ENCODE data around the gene HPCAL1.

The HPCAL1 gene

DNA sequence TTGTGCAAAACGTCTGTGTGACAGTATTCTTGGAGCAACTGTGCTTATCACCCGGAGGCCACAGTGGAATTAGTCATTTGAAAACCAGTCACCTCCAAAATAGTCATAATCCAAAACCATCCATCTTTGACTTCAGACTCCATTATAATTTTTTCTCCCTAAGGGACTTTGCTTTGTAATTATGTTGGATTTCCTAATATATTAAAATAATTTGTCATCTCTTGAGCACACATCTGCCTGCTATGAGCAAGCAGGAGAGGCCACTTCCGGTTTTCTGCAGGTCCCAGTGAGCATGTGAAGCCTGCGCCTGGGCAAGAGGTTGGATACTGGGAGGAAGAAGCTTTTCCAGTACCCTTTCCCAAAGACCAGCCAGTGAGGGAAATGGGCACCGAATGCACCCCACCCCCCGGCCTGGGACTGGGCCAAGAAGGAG lies 87.7 kb downstream of the HPCAL1 start:
- Mint-ChIP-seq H3K27ac (peak overlapping the region in 1 of 2 donors; percentile 33), H3K27me3 (no peaks in the 10 kb centered on the region), H3K4me1 (peaks cover 97% of the 10 kb centered on the region), H3K9me3 (no peaks in the 10 kb centered on the region), H3K4me3 (no peak overlapping the region)
- ATAC-seq (no peak), DNase-seq (no peak)

DNA sequence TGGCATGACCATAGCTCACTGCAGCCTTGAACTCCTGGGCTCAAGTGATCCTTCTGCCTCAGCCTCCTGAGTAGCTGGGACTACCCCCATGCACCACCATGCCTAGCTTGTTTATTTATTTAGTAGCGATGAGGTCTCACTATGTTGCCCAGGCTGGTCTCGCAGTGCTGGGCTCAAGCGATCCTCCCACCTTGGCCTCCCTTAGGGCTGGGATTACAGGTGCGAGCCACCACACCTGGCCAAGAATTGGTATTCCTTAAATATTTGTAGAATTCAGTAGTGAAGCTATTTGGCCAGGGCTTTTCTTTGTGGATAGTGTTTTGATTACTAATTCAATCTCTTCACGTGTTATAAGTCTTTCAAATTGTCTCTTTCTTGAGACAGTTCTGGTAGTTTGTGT lies 89.4 kb downstream of the HPCAL1 start:
- H3K27ac Mint-ChIP-seq, result no peak overlapping the region
- DNase-seq (no peak), ATAC-seq (no peak)
- no peak overlapping the region for H3K4me3 Mint-ChIP-seq
- no peaks in the 10 kb centered on the region for H3K27me3 Mint-ChIP-seq
- H3K9me3 Mint-ChIP-seq, result no peaks in the 10 kb centered on the region
- H3K4me1 Mint-ChIP-seq, result peaks cover 95% of the 10 kb centered on the region

DNA sequence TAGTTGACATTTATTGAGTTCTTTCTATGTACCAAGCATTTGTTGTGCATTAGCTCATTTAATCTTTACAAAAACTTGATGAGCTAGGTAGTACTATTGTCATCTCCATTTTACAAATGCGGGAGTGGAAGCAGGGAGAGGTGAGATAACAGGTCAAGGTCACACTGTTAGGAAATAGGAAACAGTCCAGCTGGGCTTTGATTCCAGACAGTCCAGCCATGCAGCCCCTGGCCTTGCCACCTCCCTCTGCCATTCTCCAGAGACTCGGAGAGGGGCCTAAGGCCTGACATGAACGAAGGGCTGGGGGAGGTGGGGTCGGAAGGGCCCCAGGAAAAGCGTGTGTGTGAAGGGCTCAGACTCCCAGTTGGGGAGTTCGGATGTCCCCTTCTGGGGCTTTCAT lies 89.8 kb downstream of the HPCAL1 start:
- DNase-seq, result no peak
- Mint-ChIP-seq H3K4me3 (no peak overlapping the region), H3K9me3 (no peaks in the 10 kb centered on the region), H3K27me3 (no peaks in the 10 kb centered on the region), H3K4me1 (peaks cover 91% of the 10 kb centered on the region), H3K27ac (peak overlapping the region in 1 of 2 donors; percentile 70)
- no peak for ATAC-seq

DNA sequence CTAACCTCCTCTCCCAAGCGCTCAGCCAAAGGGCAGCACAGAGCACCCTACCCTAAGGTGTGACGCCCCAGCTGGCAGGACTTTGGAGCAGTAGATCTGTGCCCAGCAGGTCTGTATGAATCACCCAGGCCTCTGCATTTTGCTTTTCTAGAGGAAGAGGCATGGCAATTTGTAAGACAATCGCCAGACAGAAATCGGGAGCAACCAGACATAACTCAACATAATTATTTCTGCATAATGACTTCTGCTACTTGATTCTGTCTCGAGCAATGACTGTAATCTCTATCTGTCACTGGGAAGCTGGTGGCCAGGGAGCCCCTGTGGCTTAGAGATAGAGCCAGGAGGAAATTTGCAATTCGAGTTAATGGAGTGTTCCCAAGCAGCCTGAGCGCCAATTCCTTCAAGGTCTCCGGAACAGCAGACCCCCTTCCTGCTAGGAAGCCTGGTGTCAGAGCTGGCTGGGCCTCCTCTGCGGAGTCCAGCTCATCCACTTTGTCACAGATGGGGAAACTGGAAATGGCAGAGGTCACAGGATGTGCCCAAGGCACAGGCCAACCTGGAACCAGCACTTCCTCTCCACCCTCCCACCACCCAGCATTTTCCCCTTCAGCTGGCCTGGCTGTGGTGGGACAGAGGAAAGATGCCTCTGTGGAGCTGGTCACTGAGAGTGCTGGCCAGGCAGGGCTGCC lies 90.4 kb downstream of the HPCAL1 start:
- Mint-ChIP-seq H3K4me1 (peaks cover 86% of the 10 kb centered on the region), H3K27ac (no peak overlapping the region)
- no peak for DNase-seq

DNA sequence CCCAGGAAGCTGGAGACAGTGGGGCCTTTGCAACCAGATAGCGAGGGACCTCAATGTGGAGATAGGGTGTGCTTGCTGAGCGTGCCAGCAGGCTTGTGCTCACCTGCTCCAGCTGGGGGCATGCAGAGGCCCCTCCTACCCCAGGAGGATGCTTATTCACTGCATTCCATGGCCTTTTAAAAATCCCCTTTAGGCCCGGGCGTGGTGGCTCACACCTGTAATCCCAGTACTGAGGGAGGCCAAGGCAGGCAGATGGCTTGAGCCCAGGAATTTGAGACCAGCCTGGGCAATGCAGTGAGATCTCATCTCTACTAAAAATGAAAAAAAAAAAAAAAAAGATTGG lies 90.9 kb downstream of the HPCAL1 start:
- no peak for ATAC-seq
- Mint-ChIP-seq H3K9me3 (no peaks in the 10 kb centered on the region), H3K27ac (peak overlapping the region in 1 of 2 donors; percentile 62), H3K4me1 (peaks cover 81% of the 10 kb centered on the region), H3K4me3 (no peak overlapping the region), H3K27me3 (no peaks in the 10 kb centered on the region)
- DNase-seq, result no peak

More for the DNA sequence above, 90.4 kb downstream of the HPCAL1 start:
- no peaks in the 10 kb centered on the region for H3K9me3 Mint-ChIP-seq
- no peak for ATAC-seq
- no peaks in the 10 kb centered on the region for H3K27me3 Mint-ChIP-seq
- no peak overlapping the region for H3K4me3 Mint-ChIP-seq

DNA sequence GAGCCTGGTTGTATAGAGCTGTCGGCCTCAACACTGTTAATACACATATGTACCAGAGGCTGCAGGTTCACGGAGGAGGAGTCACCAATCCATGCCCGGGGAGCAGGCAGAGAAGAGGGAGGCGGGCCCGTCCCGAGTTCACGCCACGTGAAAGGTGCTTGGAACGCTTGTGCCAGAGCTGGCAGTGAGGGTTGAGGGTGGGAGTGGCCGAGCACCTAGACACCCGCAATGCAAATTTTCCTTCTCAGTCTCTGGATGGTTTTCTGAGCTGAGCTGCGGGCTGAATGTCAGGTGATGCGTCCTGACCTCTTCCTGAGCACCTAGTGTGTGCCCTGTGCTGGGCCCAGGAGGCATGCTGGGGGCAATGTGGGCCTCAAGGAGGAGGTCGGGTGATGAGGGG lies 93.2 kb downstream of the HPCAL1 start:
- no peak overlapping the region for H3K4me3 Mint-ChIP-seq
- DNase-seq (no peak), ATAC-seq (no peak)
- no peaks in the 10 kb centered on the region for H3K27me3 Mint-ChIP-seq
- H3K27ac Mint-ChIP-seq, result peak overlapping the region in 1 of 2 donors; percentile 95
- no peaks in the 10 kb centered on the region for H3K9me3 Mint-ChIP-seq
- H3K4me1 Mint-ChIP-seq, result peaks cover 73% of the 10 kb centered on the region

DNA sequence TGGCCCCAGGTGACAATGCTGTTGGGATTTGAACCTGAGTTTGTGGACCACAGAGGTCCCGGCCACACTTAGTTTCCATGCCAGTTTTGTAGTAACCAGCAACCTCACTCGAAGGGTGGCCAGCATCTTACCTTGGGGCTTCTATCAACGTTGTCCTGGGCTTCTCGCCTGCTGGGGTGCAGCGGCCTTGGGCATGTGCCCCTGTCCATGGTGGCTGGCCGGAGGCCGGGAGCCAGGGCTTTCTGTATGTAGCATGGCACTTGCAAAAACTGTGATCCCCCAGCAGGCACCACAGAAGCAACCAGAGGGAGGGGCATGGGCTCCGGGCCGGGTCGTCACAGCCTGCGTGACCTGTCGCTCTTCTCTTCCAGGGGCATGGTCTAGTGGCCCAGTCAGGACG lies 93.8 kb downstream of the HPCAL1 start:
- Mint-ChIP-seq H3K27ac (no peak overlapping the region), H3K9me3 (no peaks in the 10 kb centered on the region), H3K4me1 (peaks cover 73% of the 10 kb centered on the region), H3K4me3 (no peak overlapping the region), H3K27me3 (no peaks in the 10 kb centered on the region)
- ATAC-seq (no peak), DNase-seq (no peak)

DNA sequence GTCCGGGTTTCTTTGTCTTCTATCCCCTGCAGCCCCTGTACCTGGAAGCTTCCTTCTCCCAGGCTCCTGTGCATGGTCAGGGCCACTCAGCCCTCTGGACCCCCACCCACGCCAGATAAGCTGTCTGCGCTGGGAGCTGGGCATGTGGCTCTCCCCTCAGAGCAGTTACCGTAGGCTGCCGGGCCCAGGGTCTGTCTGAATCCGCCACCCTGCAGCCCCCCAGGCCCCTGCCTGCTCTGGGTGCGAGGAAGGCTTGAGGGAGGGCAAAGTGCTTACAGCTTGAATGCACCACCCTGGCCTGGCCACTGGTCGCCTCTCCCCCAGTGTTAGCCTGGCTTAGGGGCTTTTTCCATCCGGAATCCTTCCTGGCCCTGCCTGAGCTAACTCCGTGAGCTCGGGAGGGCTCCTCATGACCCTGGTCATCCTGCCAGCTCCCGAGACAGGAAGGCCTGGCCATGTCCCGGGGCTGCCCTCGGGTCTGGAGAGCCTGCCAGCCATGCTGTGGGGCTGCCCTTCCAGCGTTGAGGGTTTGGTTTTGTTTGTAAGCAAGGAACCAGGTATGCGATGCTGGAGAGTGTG lies 94.7 kb downstream of the HPCAL1 start:
- no peak for DNase-seq
- H3K27me3 Mint-ChIP-seq, result no peaks in the 10 kb centered on the region
- H3K9me3 Mint-ChIP-seq, result no peaks in the 10 kb centered on the region
- H3K4me3 Mint-ChIP-seq, result no peak overlapping the region
- H3K27ac Mint-ChIP-seq, result peak overlapping the region in 1 of 2 donors; percentile 31
- ATAC-seq, result no peak
- H3K4me1 Mint-ChIP-seq, result peaks cover 73% of the 10 kb centered on the region

DNA sequence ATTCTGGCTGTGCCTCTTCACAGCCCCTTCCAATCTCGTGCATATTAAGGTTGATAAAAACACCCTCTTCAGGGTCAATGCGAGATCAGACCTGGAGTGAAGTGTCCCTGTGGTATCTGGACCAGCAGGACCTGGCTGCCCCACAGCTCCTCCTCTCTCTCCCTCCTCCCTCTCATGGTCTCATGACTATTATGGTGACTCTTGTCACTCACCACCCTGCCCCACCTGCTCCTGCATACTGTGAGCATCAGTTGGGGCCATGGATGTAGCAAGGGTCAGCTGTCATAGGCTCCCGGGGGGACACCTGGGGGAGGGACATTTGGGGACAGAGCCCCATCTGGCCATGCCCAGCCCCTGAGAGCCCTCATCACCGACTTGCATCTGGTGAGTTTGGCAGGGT lies 95.2 kb downstream of the HPCAL1 start:
- no peak overlapping the region for H3K27ac Mint-ChIP-seq
- H3K27me3 Mint-ChIP-seq, result no peaks in the 10 kb centered on the region
- peaks cover 73% of the 10 kb centered on the region for H3K4me1 Mint-ChIP-seq
- no peaks in the 10 kb centered on the region for H3K9me3 Mint-ChIP-seq
- no peak overlapping the region for H3K4me3 Mint-ChIP-seq
- DNase-seq (no peak), ATAC-seq (no peak)

DNA sequence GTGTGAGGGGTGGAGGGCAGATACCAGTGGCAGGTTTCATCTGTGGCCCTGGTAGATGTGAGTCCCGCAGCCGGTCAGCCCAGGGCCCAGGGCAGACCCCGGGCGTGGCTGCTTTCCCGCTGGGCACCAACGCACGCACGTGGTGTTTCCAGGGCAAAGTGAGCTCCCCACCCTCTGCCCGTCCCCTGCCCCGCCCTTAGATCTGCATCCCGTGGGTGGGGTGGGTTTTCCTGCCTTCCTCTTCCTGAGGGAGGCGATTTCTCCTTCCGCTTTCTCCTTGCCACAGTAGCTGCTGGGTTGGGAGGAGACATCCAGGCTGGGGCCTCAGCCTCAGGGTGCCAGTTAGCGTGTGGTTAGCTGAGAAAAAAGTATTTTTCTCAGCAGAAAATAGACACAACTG lies 95.8 kb downstream of the HPCAL1 start:
- no peaks in the 10 kb centered on the region for H3K9me3 Mint-ChIP-seq
- H3K4me1 Mint-ChIP-seq, result peaks cover 68% of the 10 kb centered on the region
- DNase-seq (no peak), ATAC-seq (no peak)
- H3K4me3 Mint-ChIP-seq, result no peak overlapping the region
- H3K27ac Mint-ChIP-seq, result peak overlapping the region in 1 of 2 donors; percentile 91
- H3K27me3 Mint-ChIP-seq, result no peaks in the 10 kb centered on the region

DNA sequence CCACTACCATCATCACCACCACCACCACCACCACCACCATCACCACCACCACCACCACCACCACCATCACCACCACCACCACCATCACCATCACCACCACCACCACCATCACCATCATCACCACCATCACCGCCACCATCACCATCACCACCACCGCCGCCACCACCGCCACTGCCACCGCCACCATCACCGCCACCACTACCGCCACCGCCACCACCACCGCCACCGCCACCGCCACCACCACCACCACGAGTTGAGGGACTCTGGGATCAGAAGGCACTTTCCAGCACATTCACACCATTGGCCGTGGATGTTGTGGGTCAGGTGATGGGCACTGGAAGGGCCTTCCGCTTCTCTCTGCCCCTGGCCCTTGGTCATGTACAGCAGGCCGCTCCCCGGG lies 96.7 kb downstream of the HPCAL1 start:
- Mint-ChIP-seq H3K27me3 (no peaks in the 10 kb centered on the region), H3K4me3 (peak overlapping the region in 1 of 2 donors; percentile 1), H3K9me3 (no peaks in the 10 kb centered on the region), H3K27ac (peak overlapping the region in 1 of 2 donors; percentile 95), H3K4me1 (peaks cover 68% of the 10 kb centered on the region)
- no peak for DNase-seq
- ATAC-seq, result no peak

DNA sequence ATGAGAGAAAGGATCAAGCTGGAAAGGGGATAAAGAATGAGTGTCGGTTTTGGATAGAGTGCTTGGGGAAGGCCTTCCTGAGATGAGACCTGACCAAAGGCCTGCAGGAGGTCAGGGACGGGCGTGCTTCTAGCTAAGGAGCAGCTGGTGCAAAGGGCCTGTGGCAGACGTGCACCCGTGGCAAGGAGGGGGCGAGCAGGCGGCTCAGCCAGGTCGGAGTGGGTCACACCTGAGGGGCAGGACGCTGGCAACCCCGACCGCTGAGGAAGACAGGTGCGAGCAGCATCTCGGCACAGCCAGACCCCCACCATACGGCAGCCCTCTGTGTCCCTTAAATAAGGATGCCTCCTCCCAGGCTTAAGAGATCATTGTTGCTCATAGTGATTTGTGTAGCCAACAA lies 97.3 kb downstream of the HPCAL1 start:
- ATAC-seq (no peak), DNase-seq (no peak)
- no peaks in the 10 kb centered on the region for H3K27me3 Mint-ChIP-seq
- peak overlapping the region in 1 of 2 donors; percentile 6 for H3K4me3 Mint-ChIP-seq
- H3K27ac Mint-ChIP-seq, result peak overlapping the region; percentile 47 to 95
- H3K4me1 Mint-ChIP-seq, result peaks cover 71% of the 10 kb centered on the region
- no peaks in the 10 kb centered on the region for H3K9me3 Mint-ChIP-seq

DNA sequence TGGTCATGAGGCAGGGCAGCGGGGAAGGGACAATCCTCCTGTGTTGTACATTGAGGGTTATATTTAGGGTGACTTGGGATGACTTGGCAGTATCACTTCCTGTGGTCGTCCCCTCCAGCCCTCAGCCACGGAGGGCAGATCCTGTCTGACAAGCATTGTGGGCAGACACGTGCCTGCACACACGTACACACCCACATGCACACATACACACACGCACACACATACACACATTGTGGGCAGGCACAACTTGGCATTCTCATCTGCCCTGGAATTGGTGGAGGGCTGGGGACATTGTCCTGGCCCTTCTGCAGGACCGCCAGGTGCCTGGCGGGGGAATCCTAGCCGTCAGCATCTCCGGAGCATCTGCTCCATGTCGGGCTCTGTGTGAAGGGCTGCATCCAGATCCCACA lies 97.9 kb downstream of the HPCAL1 start:
- Mint-ChIP-seq H3K4me3 (peak overlapping the region in 1 of 2 donors; percentile 17), H3K27me3 (no peaks in the 10 kb centered on the region), H3K27ac (peak overlapping the region in 1 of 2 donors; percentile 92), H3K4me1 (peaks cover 71% of the 10 kb centered on the region), H3K9me3 (no peaks in the 10 kb centered on the region)
- ATAC-seq, result peak; percentile 72
- DNase-seq, result peak in 1 of 2 donors; percentile 51

DNA sequence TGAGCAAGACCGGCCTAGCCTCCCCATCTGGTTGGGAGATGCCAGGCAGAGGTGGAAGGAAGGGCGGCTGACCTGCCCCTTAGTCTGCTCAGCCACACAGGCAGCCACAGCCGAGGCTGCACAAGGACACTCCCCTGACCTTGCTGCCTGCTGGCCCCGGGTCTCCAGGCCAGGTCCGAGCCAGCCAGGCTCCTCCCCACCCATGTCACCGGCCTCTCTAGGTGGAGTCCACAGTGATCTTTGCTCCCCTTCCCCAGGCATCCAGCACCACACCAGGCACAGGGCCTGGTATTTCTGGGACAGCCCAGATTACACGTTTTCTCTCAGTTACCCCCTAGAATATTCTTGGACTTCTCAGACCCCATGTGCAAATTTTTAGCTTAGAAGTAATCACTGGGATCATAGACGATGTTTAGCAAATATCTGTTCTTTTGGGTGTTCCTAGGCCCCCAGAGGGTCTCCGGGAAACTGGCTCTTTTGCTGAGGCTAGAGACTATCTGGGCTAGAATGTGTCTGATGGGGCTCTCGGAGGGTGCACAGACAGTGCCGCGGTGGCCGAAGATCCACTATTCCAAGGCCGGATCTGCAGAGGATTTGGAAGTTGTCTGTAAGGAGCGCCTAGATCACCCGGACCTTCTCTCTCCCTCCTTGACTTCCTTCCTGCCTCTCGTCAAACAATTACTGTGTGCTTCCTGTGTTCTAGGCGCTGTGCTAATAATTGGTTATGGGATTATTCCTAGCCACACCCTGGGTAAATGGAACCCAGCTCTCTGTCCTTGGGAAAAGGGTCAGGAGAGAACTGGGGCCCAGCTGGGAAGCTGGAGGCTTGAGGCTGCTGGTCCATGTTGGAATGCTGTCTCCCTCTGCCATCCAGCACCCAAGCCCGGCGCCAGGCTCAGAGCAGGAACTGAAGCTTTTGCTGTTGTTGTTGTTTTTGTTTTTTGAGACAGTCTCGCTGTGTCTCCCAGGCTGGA lies 98.6 kb downstream of the HPCAL1 start:
- H3K27ac Mint-ChIP-seq, result peak overlapping the region in 1 of 2 donors; percentile 92
- ATAC-seq, result peak; percentile 6
- peaks cover 71% of the 10 kb centered on the region for H3K4me1 Mint-ChIP-seq

DNA sequence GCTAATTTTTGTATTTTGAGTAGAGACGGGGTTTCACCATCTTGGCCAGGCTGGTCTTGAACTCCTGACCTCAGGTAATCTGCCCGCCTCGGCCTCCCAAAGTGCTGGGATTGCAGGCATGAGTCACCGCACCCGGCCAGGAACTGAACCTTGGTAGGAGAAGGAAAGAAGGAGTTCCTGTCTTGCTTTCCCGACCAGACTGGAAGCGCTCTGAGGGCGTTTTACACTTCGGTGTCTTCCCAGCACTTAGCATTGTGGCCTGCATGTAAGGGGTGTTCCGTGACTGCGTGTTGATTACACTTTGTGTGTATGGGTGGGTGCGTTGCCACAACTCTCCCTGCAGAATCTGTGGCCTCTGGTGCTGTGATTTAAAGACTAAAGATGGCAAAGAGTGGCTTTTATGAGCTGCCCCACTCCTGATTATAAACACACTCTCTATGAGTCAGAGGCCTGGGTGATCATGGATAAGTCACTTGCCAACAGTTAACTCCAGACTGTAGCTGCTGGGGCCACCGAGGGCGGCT lies 99.4 kb downstream of the HPCAL1 start:
- no peak overlapping the region for H3K4me3 Mint-ChIP-seq
- peaks cover 72% of the 10 kb centered on the region for H3K4me1 Mint-ChIP-seq
- H3K27me3 Mint-ChIP-seq, result no peaks in the 10 kb centered on the region
- no peak for ATAC-seq
- no peaks in the 10 kb centered on the region for H3K9me3 Mint-ChIP-seq
- no peak overlapping the region for H3K27ac Mint-ChIP-seq
- no peak for DNase-seq

More for the DNA sequence above, 98.6 kb downstream of the HPCAL1 start:
- H3K27me3 Mint-ChIP-seq, result no peaks in the 10 kb centered on the region
- peak overlapping the region in 1 of 2 donors; percentile 17 for H3K4me3 Mint-ChIP-seq
- no peak for DNase-seq
- no peaks in the 10 kb centered on the region for H3K9me3 Mint-ChIP-seq
